ENCODE data around the gene ARID1A. TPM values are rescaled to one million over a fixed set of nuclear protein-coding genes. Genes with fewer than 3 reads are reported as not detected.

ARID1A gene
- total and polyA plus RNA-seq, 9 of the 15 experiments (the other 6 are each of a cell fraction or from before 2014, with no cell fraction given) = 8.3 to 88.3 (median 22.5) TPM

GRCh38 chr1:26696654-26697430 lies 1.0 kb downstream of the ARID1A start (continued):
- no peak for TF ChIP-seq REST (IDR thresholded peaks at IDR 0.05; ENCODE audit: borderline replicate concordance)
- peak; percentile 77; the same call in 1 of the 2 replicates for TF ChIP-seq REST (CRISPR knock-in tag; IDR thresholded peaks at IDR 0.05; ENCODE audit: low read depth)
- no peak for TF ChIP-seq SRSF7 (optimal IDR thresholded peaks at IDR 0.05; ENCODE audit: low read depth, low read length)
- no peak for TF ChIP-seq TRIM28 (IDR thresholded peaks at IDR 0.05)
- no peak for TF ChIP-seq HMG20B (CRISPR knock-in tag; IDR thresholded peaks at IDR 0.05)
- TF ChIP-seq HOMEZ (CRISPR knock-in tag; IDR thresholded peaks at IDR 0.05) = no peak
- TF ChIP-seq NUFIP1 (IDR thresholded peaks at IDR 0.05; ENCODE audit: partially characterized antibody) = no peak
- no peak for TF ChIP-seq MEIS2 (IDR thresholded peaks at IDR 0.05; ENCODE audit: partially characterized antibody)
- no peak for TF ChIP-seq ZNF316 (IDR thresholded peaks at IDR 0.05)
- no peak for TF ChIP-seq CREB5 (CRISPR knock-in tag; IDR thresholded peaks at IDR 0.05)
- no peak for TF ChIP-seq DPF2 (IDR thresholded peaks at IDR 0.05)
- TF ChIP-seq E2F5 (CRISPR knock-in tag; IDR thresholded peaks at IDR 0.05) = no peak
- no peak for TF ChIP-seq ZNF707 (CRISPR knock-in tag; conservative IDR thresholded peaks at IDR 0.05)
- TF ChIP-seq STAG1 (CRISPR knock-in tag; IDR thresholded peaks at IDR 0.05; ENCODE audit: borderline replicate concordance) = peak; percentile 45; the same call in 1 of the 2 replicates
- no peak for TF ChIP-seq ZNF263 (CRISPR knock-in tag; IDR thresholded peaks at IDR 0.05; ENCODE audit: borderline replicate concordance)

Measured in K562 (cell line).